ENCODE data around the gene KCTD20.
"Not testable (repeated sequence)": the region's sequence is repeated elsewhere in the genome, so short reads cannot be mapped to it uniquely, and the experiment has no call there.

Gene KCTD20

GRCh38 chr6:36442103-36442670, 613 bp upstream of the KCTD20 start:
- peak overlapping the region; percentile 27 to 99 (median 98) for H3K27ac ChIP-seq
- H3K4me3 ChIP-seq = peak overlapping the region; percentile 75 to 99 (median 91)

- peak overlapping the region; percentile 75 to 99 (median 91) for H3K4me3 ChIP-seq
These were observed 950 bp downstream of the KCTD20 start for GRCh38 chr6:36443471-36444428.

GRCh38 chr6:36444470-36444869, 1.7 kb downstream of the KCTD20 start:
- peak overlapping the region in 5 of 7 experiments; percentile 89 to 96 (median 91) for H3K4me3 ChIP-seq

More at GRCh38 chr6:36443471-36444428, 950 bp downstream of the KCTD20 start:
- H3K27ac ChIP-seq = peak overlapping the region; percentile 85 to 99 (median 98)

GRCh38 chr6:36445621-36446020, 2.8 kb downstream of the KCTD20 start:
- Histone ChIP-seq H3K27ac (peak overlapping the region in 3 of 21 experiments; percentile 20 to 99 (median 97)), H3K4me3 (no peak overlapping the region)

More at GRCh38 chr6:36444470-36444869, 1.7 kb downstream of the KCTD20 start:
- peak overlapping the region in 14 of 21 experiments; percentile 3 to 99 (median 98) for H3K27ac ChIP-seq

- H3K27ac ChIP-seq, H3K4me3 ChIP-seq: not testable (repeated sequence)
These were observed 6.4 kb downstream of the KCTD20 start for GRCh38 chr6:36449173-36449572.

- not testable (repeated sequence) for H3K27ac ChIP-seq, H3K4me3 ChIP-seq
These were observed 10.1 kb downstream of the KCTD20 start for GRCh38 chr6:36452897-36453296.

- peak overlapping the region in 1 of 21 experiments; percentile 17 for H3K27ac ChIP-seq
- H3K4me3 ChIP-seq = no peak overlapping the region
These were observed 12.8 kb downstream of the KCTD20 start for GRCh38 chr6:36455486-36456027.

- H3K27ac ChIP-seq = no peak overlapping the region
- no peak overlapping the region for H3K4me3 ChIP-seq
These were observed 16.7 kb downstream of the KCTD20 start for GRCh38 chr6:36459501-36459900.

GRCh38 chr6:36460916-36461315, 18.1 kb downstream of the KCTD20 start:
- no peak overlapping the region for H3K27ac ChIP-seq
- H3K4me3 ChIP-seq = no peak overlapping the region

- Histone ChIP-seq H3K4me3 (no peak overlapping the region), H3K27ac (no peak overlapping the region)
These were observed 18.8 kb downstream of the KCTD20 start for GRCh38 chr6:36461646-36462045.

GRCh38 chr6:36463676-36464075, 20.9 kb downstream of the KCTD20 start:
- peak overlapping the region in 2 of 21 experiments; percentile 11 to 12 for H3K27ac ChIP-seq
- H3K4me3 ChIP-seq = no peak overlapping the region

- no peak overlapping the region for H3K27ac ChIP-seq
- no peak overlapping the region for H3K4me3 ChIP-seq
These were observed 21.4 kb downstream of the KCTD20 start for GRCh38 chr6:36464233-36464632.

- no peak overlapping the region for H3K4me3 ChIP-seq
- H3K27ac ChIP-seq = no peak overlapping the region
These were observed 24.8 kb downstream of the KCTD20 start for GRCh38 chr6:36467625-36468024.

GRCh38 chr6:36469148-36469661, 26.4 kb downstream of the KCTD20 start:
- Histone ChIP-seq H3K27ac (peak overlapping the region in 1 of 21 experiments; percentile 2), H3K4me3 (no peak overlapping the region)

- no peak overlapping the region for H3K4me3 ChIP-seq
- H3K27ac ChIP-seq = no peak overlapping the region
These were observed 27.1 kb downstream of the KCTD20 start for GRCh38 chr6:36469946-36470345.

GRCh38 chr6:36478051-36478526, 35.3 kb downstream of the KCTD20 start:
- Histone ChIP-seq H3K4me3 (no peak overlapping the region), H3K27ac (peak overlapping the region in 1 of 21 experiments; percentile 11)

GRCh38 chr6:36479256-36479655, 36.5 kb downstream of the KCTD20 start:
- Histone ChIP-seq H3K4me3 (no peak overlapping the region), H3K27ac (peak overlapping the region in 1 of 21 experiments; percentile 31)

- not testable (repeated sequence) for H3K27ac ChIP-seq, H3K4me3 ChIP-seq
These were observed 40.5 kb downstream of the KCTD20 start for GRCh38 chr6:36483326-36483725.

- Histone ChIP-seq H3K27ac (no peak overlapping the region), H3K4me3 (no peak overlapping the region)
These were observed 41.9 kb downstream of the KCTD20 start for GRCh38 chr6:36484736-36485135.

- H3K27ac ChIP-seq = no peak overlapping the region
- no peak overlapping the region for H3K4me3 ChIP-seq
These were observed 44.9 kb downstream of the KCTD20 start for GRCh38 chr6:36487698-36488097.

All from skin epidermis (tissue), 12 donors.